OCI-M1 (cell line): ENCODE results near the gene KLHDC9.

Experiments
- DNase-seq: peaks from one replicate; lab custom pipeline; 2025; lab: John Stamatoyannopoulos, UW

The KLHDC9 gene

GRCh38 chr1:161132410-161133219 lies 34.5 kb downstream of the KLHDC9 start, which contains the start of gene DEDD:
Gene DEDD, minus strand, starts transcription at chr1:161132667. Its CDS starts 8,205 bp downstream, at chr1:161124462.
- DNase-seq = peak; percentile 99

- no peak for DNase-seq
Measured at GRCh38 chr1:161133220-161133740, 35.1 kb downstream of the KLHDC9 start.

- DNase-seq = no peak
Measured at GRCh38 chr1:161137881-161138280, 39.7 kb downstream of the KLHDC9 start.

GRCh38 chr1:161138431-161138830 lies 40.3 kb downstream of the KLHDC9 start:
- DNase-seq = no peak

GRCh38 chr1:161139766-161140165 lies 41.6 kb downstream of the KLHDC9 start:
- peak; percentile 80 for DNase-seq

- no peak for DNase-seq
Measured at GRCh38 chr1:161140755-161141400, 42.7 kb downstream of the KLHDC9 start.

GRCh38 chr1:161145832-161146231 lies 47.7 kb downstream of the KLHDC9 start:
- DNase-seq = no peak
